Liver (tissue), 9 donors: ENCODE measurements around the gene CAPN2. TPM values are rescaled to one million over a fixed set of nuclear protein-coding genes. Genes with fewer than 3 reads are reported as not detected.

Experiments
- DNase-seq: peaks from one replicate; pipeline ENCODE4 v3.0.0-alpha.2; 2017; ENCODE audit warnings: low spot score
- H3K27ac ChIP-seq, 2 donors: one replicate each; pipeline ENCODE4 v1.7.0; 2013; ENCODE audit warnings: inconsistent platforms in 2 of 2, low read length in 2 of 2, control low read depth in 1 of 2, low read depth in 1 of 2, mild to moderate bottlenecking in 1 of 2
- H3K27me3 ChIP-seq, 4 donors: one replicate each; pipeline versions ENCODE4 v1.6.1 to v1.7.0; 2013; ENCODE audit warnings: low read length in 3 of 4, inconsistent platforms in 1 of 4, mild to moderate bottlenecking in 1 of 4, moderate library complexity in 1 of 4; ENCODE audit not compliant: control insufficient read depth in 4 of 4, insufficient read depth in 4 of 4
- H3K36me3 ChIP-seq, 4 donors: one replicate each; pipeline versions ENCODE4 v1.6.1 to v1.7.0; 2013; ENCODE audit warnings: low read length in 3 of 4, mild to moderate bottlenecking in 3 of 4, low read depth in 1 of 4, moderate library complexity in 1 of 4; ENCODE audit not compliant: control insufficient read depth in 4 of 4, insufficient read depth in 3 of 4
- H3K4me1 ChIP-seq, 4 donors: one replicate each; pipeline versions ENCODE4 v1.6.1 to v1.7.0; 2013; ENCODE audit warnings: low read length in 3 of 4, mild to moderate bottlenecking in 3 of 4, moderate library complexity in 1 of 4; ENCODE audit not compliant: control insufficient read depth in 4 of 4, insufficient read depth in 4 of 4
- H3K4me3 ChIP-seq, 3 donors: one replicate each; pipeline versions ENCODE4 v1.6.1 to v1.7.0; 2013; ENCODE audit warnings: low read length in 3 of 3, control low read depth in 1 of 3, low read depth in 1 of 3, mild to moderate bottlenecking in 1 of 3
- H3K9ac ChIP-seq, 2 donors: one replicate each; pipeline ENCODE4 v1.7.0; 2013; ENCODE audit warnings: low read length in 2 of 2, mild to moderate bottlenecking in 2 of 2, moderate library complexity in 2 of 2, control low read depth in 1 of 2, low read depth in 1 of 2
- H3K9me3 ChIP-seq, 4 donors: one replicate each; pipeline versions ENCODE4 v1.6.1 to v1.7.0; 2013; ENCODE audit warnings: low read length in 3 of 4; ENCODE audit not compliant: control insufficient read depth in 4 of 4
- ATF3 ChIP-seq: IDR thresholded peaks from 2 replicates; pipeline ENCODE4 v1.6.1; 2016; ENCODE audit warnings: antibody characterized with exemption
- CTCF ChIP-seq: fragments of 150-350 bp; IDR thresholded peaks from 2 replicates; pipeline ENCODE4 v1.5.1; 2017; ENCODE audit warnings: improper control_type of control experiment, low read depth, low read length; ENCODE audit not compliant: missing input control
- EGR1 ChIP-seq, 2 donors: IDR thresholded peaks; 2 replicates each; pipeline ENCODE4 v1.6.1; 2016 to 2018; ENCODE audit warnings: antibody characterized with exemption in 2 of 2, low read depth in 2 of 2
- FOXA1 ChIP-seq: IDR thresholded peaks from 2 replicates; pipeline ENCODE4 v1.6.1; 2016; ENCODE audit warnings: antibody characterized with exemption
- FOXA2 ChIP-seq: IDR thresholded peaks from 2 replicates; pipeline ENCODE4 v1.6.1; 2016; ENCODE audit warnings: antibody characterized with exemption
- GABPA ChIP-seq, 2 donors: IDR thresholded peaks in 1 of 2; conservative IDR thresholded peaks in 1 of 2; 2 replicates each; pipeline ENCODE4 v1.6.1; 2016; ENCODE audit warnings: antibody characterized with exemption in 2 of 2, mild to moderate bottlenecking in 1 of 2, moderate library complexity in 1 of 2
- HNF4A ChIP-seq, 2 donors: conservative IDR thresholded peaks; 2 replicates each; pipeline ENCODE4 v1.6.1; 2016; ENCODE audit warnings: antibody characterized with exemption in 2 of 2, mild to moderate bottlenecking in 2 of 2
- HNF4G ChIP-seq: IDR thresholded peaks from 2 replicates; pipeline ENCODE4 v1.6.1; 2016; ENCODE audit warnings: antibody characterized with exemption
- JUND ChIP-seq, 2 donors: IDR thresholded peaks; 2 replicates each; pipeline ENCODE4 v1.6.1; 2016; ENCODE audit warnings: antibody characterized with exemption in 2 of 2
- MAX ChIP-seq: IDR thresholded peaks from 2 replicates; pipeline ENCODE4 v1.6.1; 2016; ENCODE audit warnings: antibody characterized with exemption
- NR2F2 ChIP-seq: IDR thresholded peaks from 2 replicates; pipeline ENCODE4 v1.6.1; 2016; ENCODE audit warnings: antibody characterized with exemption
- RAD21 ChIP-seq, 2 donors: IDR thresholded peaks; 2 replicates each; pipeline ENCODE4 v1.6.1; 2016; ENCODE audit warnings: antibody characterized with exemption in 2 of 2, mild to moderate bottlenecking in 2 of 2
- REST ChIP-seq: IDR thresholded peaks from 2 replicates; pipeline ENCODE4 v1.6.1; 2016; ENCODE audit warnings: antibody characterized with exemption, mild to moderate bottlenecking
- RXRA ChIP-seq, 2 donors: IDR thresholded peaks; 2 replicates each; pipeline ENCODE4 v1.6.1; 2017 to 2018; ENCODE audit warnings: antibody characterized with exemption in 2 of 2, mild to moderate bottlenecking in 1 of 2
- SP1 ChIP-seq: IDR thresholded peaks from 2 replicates; pipeline ENCODE4 v1.6.1; 2018; ENCODE audit warnings: antibody characterized with exemption, mild to moderate bottlenecking
- TAF1 ChIP-seq: conservative IDR thresholded peaks from 2 replicates; pipeline ENCODE4 v1.6.1; 2016; ENCODE audit warnings: antibody characterized with exemption, mild to moderate bottlenecking
- YY1 ChIP-seq: IDR thresholded peaks from 2 replicates; pipeline ENCODE4 v1.6.1; 2016; ENCODE audit warnings: antibody characterized with exemption, mild to moderate bottlenecking
- ZBTB33 ChIP-seq: IDR thresholded peaks from 2 replicates; pipeline ENCODE4 v1.6.1; 2016; ENCODE audit warnings: antibody characterized with exemption
- WGBS: extraction: QIAGEN DNeasy Blood & Tissue Kit; methylation state at CpG from one replicate; pipeline ENCODE4 v1.1.7; 2013; 5-methylcytosine and 5-hydroxymethylcytosine counted together
- polyA plus RNA-seq, 2 donors: library from polyadenylated mRNA; stranded (reverse) in 1 of 2; unstranded in 1 of 2; fragments of 200-250 nt in 1 of 2; fragments of >200 nt in 1 of 2; fragmentation: Nextera tagmentation in 1 of 2; extraction: Ambion mirVana in 1 of 2; gene quantifications; one replicate each; pipeline versions ENCODE4 v1.2.1 to v1.2.3, GENCODE V29; 2013 to 2015
- total RNA-seq, 2 donors: library from RNA; depleted of rRNA; stranded (reverse); fragments of >200 nt; gene quantifications; one replicate each; pipeline ENCODE4 v1.2.3, GENCODE V29; 2014
- donor health status: healthy.
- donor health status: healthy.
- donor health status: healthy.
- donor health status: healthy.
- donor health status: healthy.

Gene CAPN2
- total and polyA plus RNA-seq, 4 donors = 11.2 to 20.7 (median 15.5) TPM

GRCh38 chr1:223737342-223737741 lies 25.0 kb downstream of the CAPN2 start:
- no peak for DNase-seq
- no peak overlapping the region for H3K27ac ChIP-seq
- no peak overlapping the region for H3K9ac ChIP-seq
- peaks cover 0 to 1% (median 0%) of the 10 kb centered on the region in 4 donors for H3K36me3 ChIP-seq
- WGBS = 79% methylated on average over 7 of the region's 7 CpGs
- no peaks in the 10 kb centered on the region for H3K27me3 ChIP-seq
- no peak for TF ChIP-seq ATF3
- no peak for TF ChIP-seq CTCF
- no peak for TF ChIP-seq JUND (IDR thresholded peaks at IDR 0.05)
- no peak for TF ChIP-seq GABPA (IDR thresholded peaks at IDR 0.05 in 1 of 2, conservative IDR thresholded peaks at IDR 0.05 in 1 of 2)
- TF ChIP-seq RAD21 (IDR thresholded peaks at IDR 0.05) = no peak
- no peak for TF ChIP-seq NR2F2
- TF ChIP-seq REST = no peak
- TF ChIP-seq SP1 = no peak
- TF ChIP-seq FOXA2 = no peak
- TF ChIP-seq YY1 = no peak
- no peak for TF ChIP-seq HNF4G
- TF ChIP-seq HNF4A (conservative IDR thresholded peaks at IDR 0.05) = no peak
- TF ChIP-seq RXRA (IDR thresholded peaks at IDR 0.05) = no peak
- no peak for TF ChIP-seq MAX
- TF ChIP-seq TAF1 = no peak
- no peak for TF ChIP-seq ZBTB33
- TF ChIP-seq FOXA1 = no peak
- no peak for TF ChIP-seq EGR1 (IDR thresholded peaks at IDR 0.05; ENCODE audit: low read depth in 2 of 2)
- no peaks in the 10 kb centered on the region for H3K9me3 ChIP-seq
- no peak overlapping the region for H3K4me3 ChIP-seq
- H3K4me1 ChIP-seq = peaks cover 0 to 5% (median 0%) of the 10 kb centered on the region in 4 donors
